IMR-90 (cell line): Measurements from ENCODE around the gene KRTAP10-5. TPM values are rescaled to one million over a fixed set of nuclear protein-coding genes. Genes with fewer than 3 reads are reported as not detected.

Experiments used
- ATAC-seq: fragments of 200-7000 bp; cut with Tn5 transposase; 2 replicates; pipeline ENCODE4 v1.9.1; 2020; ENCODE audit warnings: low read depth, mild to moderate bottlenecking, moderate library complexity
- BruUV-seq: library from RNA; stranded (reverse); fragments of 400-500 nt; replicated peaks from 2 replicates; lab custom pipeline; 2021; lab: Mats Ljungman, UMichigan
- CTCF ChIA-PET: fragments of 300-600 bp; formaldehyde crosslinking; extraction: SDS; loops from one replicate; lab custom pipeline; 2021; ENCODE audit warnings: antibody characterized with exemption; lab: Yijun Ruan, JAX
- POLR2A ChIA-PET: fragments of 300-600 bp; sonication (Branson Sonifier 250); formaldehyde crosslinking; loops from one replicate; lab custom pipeline; 2022; ENCODE audit warnings: antibody characterized with exemption; ENCODE audit not compliant: unreplicated experiment; lab: Charles Lee
- DNase-seq: peaks from one replicate; pipeline ENCODE4 v3.0.0; 2013
- H2AFZ ChIP-seq: replicated peaks from 2 replicates; pipeline ENCODE3; 2013; ENCODE audit warnings: low read length, mild to moderate bottlenecking; ENCODE audit not compliant: poor library complexity
- H2AK5ac ChIP-seq: 2 replicates; pipeline ENCODE4 v1.6.1; 2013; ENCODE audit warnings: low read depth, low read length, inconsistent platforms
- H2AK9ac ChIP-seq: replicated peaks from 2 replicates; pipeline ENCODE3; 2013; ENCODE audit warnings: mild to moderate bottlenecking, low read depth, low read length, moderate library complexity; ENCODE audit not compliant: poor library complexity
- H2BK120ac ChIP-seq: 2 replicates; pipeline ENCODE4 v1.6.1; 2013; ENCODE audit warnings: low read depth, low read length, inconsistent platforms
- H2BK15ac ChIP-seq: 3 replicates; pipeline ENCODE4 v1.6.1; 2013; ENCODE audit warnings: low read depth, low read length, inconsistent platforms
- H2BK20ac ChIP-seq: 2 replicates; pipeline ENCODE4 v1.6.1; 2013; ENCODE audit warnings: low read depth, mild to moderate bottlenecking, inconsistent platforms, low read length, moderate library complexity
- H2BK5ac ChIP-seq: 2 replicates; pipeline ENCODE4 v1.6.1; 2013; ENCODE audit warnings: mild to moderate bottlenecking, low read depth, low read length, inconsistent platforms; ENCODE audit not compliant: poor library complexity, severe bottlenecking
- H3K14ac ChIP-seq: replicated peaks from 2 replicates; pipeline ENCODE4 v1.6.1; 2013; ENCODE audit warnings: low read depth, low read length, inconsistent platforms
- H3K18ac ChIP-seq: 2 replicates; pipeline ENCODE4 v1.6.1; 2013; ENCODE audit warnings: low read depth, low read length, control low read depth
- H3K23ac ChIP-seq: 2 replicates; pipeline ENCODE4 v1.6.1; 2013; ENCODE audit warnings: low read depth, low read length, inconsistent platforms
- H3K27ac ChIP-seq: 2 replicates; pipeline ENCODE4 v1.5.1; 2013; ENCODE audit warnings: mild to moderate bottlenecking, control low read depth, low read length; ENCODE audit not compliant: insufficient read depth
- H3K27me3 ChIP-seq: 2 replicates; pipeline ENCODE4 v1.6.1; 2013; ENCODE audit warnings: low read length; ENCODE audit not compliant: control insufficient read depth, insufficient read depth
- H3K36me3 ChIP-seq: 2 replicates; pipeline ENCODE4 v1.6.1; 2013; ENCODE audit warnings: low read length, mixed read lengths; ENCODE audit not compliant: control insufficient read depth, insufficient read depth
- H3K4ac ChIP-seq: 2 replicates; pipeline ENCODE4 v1.6.1; 2013; ENCODE audit warnings: low read depth, low read length, inconsistent platforms
- H3K4me1 ChIP-seq: 2 replicates; pipeline ENCODE4 v1.6.1; 2013; ENCODE audit warnings: low read length, mixed read lengths; ENCODE audit not compliant: control insufficient read depth, insufficient read depth
- H3K4me2 ChIP-seq: 2 replicates; pipeline ENCODE4 v1.6.1; 2013; ENCODE audit warnings: low read depth, mild to moderate bottlenecking, control low read depth, low read length, moderate library complexity
- H3K4me3 ChIP-seq: 2 replicates; pipeline ENCODE4 v1.5.1; 2013; ENCODE audit warnings: low read depth, mild to moderate bottlenecking, control low read depth, low read length, moderate library complexity; ENCODE audit not compliant: insufficient read depth
- H3K56ac ChIP-seq: 2 replicates; pipeline ENCODE4 v1.6.1; 2013; ENCODE audit warnings: low read length, inconsistent platforms; ENCODE audit not compliant: insufficient read depth; ENCODE audit errors: extremely low read depth
- H3K79me1 ChIP-seq, 2 experiments: 2 replicates each; pipeline ENCODE4 v1.6.1; 2013; ENCODE audit warnings: low read length in 2 of 2, inconsistent platforms in 1 of 2, low read depth in 1 of 2
- H3K9ac ChIP-seq: 2 replicates; pipeline ENCODE4 v1.6.1; 2013; ENCODE audit warnings: low read depth, low read length, control low read depth
- H3K9me1 ChIP-seq: 2 replicates; pipeline ENCODE4 v1.6.1; 2013; ENCODE audit warnings: low read length, inconsistent platforms; ENCODE audit not compliant: insufficient read depth
- H3K9me3 ChIP-seq: 2 replicates; pipeline ENCODE4 v1.6.1; 2013; ENCODE audit warnings: low read length; ENCODE audit not compliant: control insufficient read depth, insufficient read depth
- H4K20me1 ChIP-seq: 2 replicates; pipeline ENCODE4 v1.6.1; 2013; ENCODE audit warnings: low read length, inconsistent platforms; ENCODE audit not compliant: insufficient read depth
- H4K5ac ChIP-seq: 2 replicates; pipeline ENCODE4 v1.6.1; 2013; ENCODE audit warnings: mild to moderate bottlenecking, low read depth, low read length, control low read depth
- H4K8ac ChIP-seq, 2 experiments: 2 replicates each; pipeline ENCODE4 v1.6.1; 2013; ENCODE audit warnings: low read depth in 2 of 2, low read length in 2 of 2, control low read depth in 1 of 2, inconsistent platforms in 1 of 2
- H4K91ac ChIP-seq: 2 replicates; pipeline ENCODE4 v1.6.1; 2013; ENCODE audit warnings: low read depth, low read length, inconsistent platforms; ENCODE audit not compliant: insufficient read depth
- BHLHE40 ChIP-seq: fragments of 150-350 bp; IDR thresholded peaks from 2 replicates; pipeline ENCODE4 v1.6.1; 2016; ENCODE audit warnings: mild to moderate bottlenecking, low read depth, low read length
- CHD1 ChIP-seq: IDR thresholded peaks from 2 replicates; pipeline ENCODE4 v1.6.1; 2012; ENCODE audit warnings: low read depth, low read length, improper control_type of control experiment
- ELK1 ChIP-seq: fragments of 150-350 bp; IDR thresholded peaks from 2 replicates; pipeline ENCODE4 v1.6.1; 2016; ENCODE audit warnings: low read depth, mild to moderate bottlenecking, low read length, moderate library complexity, borderline replicate concordance
- FOS ChIP-seq: fragments of 150-350 bp; IDR thresholded peaks from 2 replicates; pipeline ENCODE4 v1.6.1; 2016; ENCODE audit warnings: low read depth, low read length
- MAFK ChIP-seq: IDR thresholded peaks from 2 replicates; pipeline ENCODE4 v1.6.1; 2012; ENCODE audit warnings: low read depth, low read length, improper control_type of control experiment
- MAZ ChIP-seq: IDR thresholded peaks from 2 replicates; pipeline ENCODE4 v1.6.1; 2012; ENCODE audit warnings: low read depth, mild to moderate bottlenecking, low read length, improper control_type of control experiment, moderate library complexity, borderline replicate concordance
- MXI1 ChIP-seq: IDR thresholded peaks from 2 replicates; pipeline ENCODE4 v1.6.1; 2012; ENCODE audit warnings: low read depth, mild to moderate bottlenecking, low read length, moderate library complexity, borderline replicate concordance
- NFE2L2 ChIP-seq: fragments of 150-350 bp; IDR thresholded peaks from 2 replicates; pipeline ENCODE4 v1.6.1; 2016; ENCODE audit warnings: low read depth, mild to moderate bottlenecking, low read length
- POLR2A ChIP-seq: IDR thresholded peaks from 2 replicates; pipeline ENCODE4 v1.6.1; 2012; ENCODE audit warnings: mild to moderate bottlenecking, low read depth, low read length
- RCOR1 ChIP-seq: IDR thresholded peaks from 2 replicates; pipeline ENCODE4 v1.6.1; 2012; ENCODE audit warnings: mild to moderate bottlenecking, low read length, improper control_type of control experiment; ENCODE audit not compliant: insufficient replicate concordance
- WGBS, 2 experiments: methylation state at CpG; one replicate each; pipeline versions ENCODE4 v1.1.5 to v1.1.7; 2013; ENCODE audit warnings: missing lambda C conversion rate in 2 of 2; ENCODE audit not compliant: insufficient read length in 1 of 2; ENCODE audit errors: extremely low coverage in 2 of 2; 5-methylcytosine and 5-hydroxymethylcytosine counted together
- dilution Hi-C: fragments of 300-500 bp; cut with HindIII; formaldehyde crosslinking; loops from one replicate; pipeline ENCODE4 v1.14.3; 2018; ENCODE audit warnings: low sequenced_read_pairs; ENCODE audit not compliant: unreplicated experiment
- in situ Hi-C: fragments of 300-500 bp; cut with MboI; formaldehyde crosslinking; loops from 3 replicates; pipeline ENCODE4 v1.14.3; 2019; ENCODE audit warnings: low sequenced_read_pairs, inconsistent platforms, mixed read lengths
- intact Hi-C: fragments of 100-400 bp; cut with micrococcal nuclease; formaldehyde crosslinking; loops from 2 replicates; pipeline ENCODE4 v1.10.0; 2022
- polyA plus RNA-seq, 3 experiments: library from polyadenylated mRNA; depleted of rRNA; stranded (reverse); fragments of >200 nt; gene quantifications; 2 replicates each; pipeline ENCODE4 v1.2.3, GENCODE V29; 2012; ENCODE audit warnings: low replicate concordance in 1 of 3
- total RNA-seq: library from RNA; depleted of rRNA; stranded (reverse); fragments of >200 nt; gene quantifications from 2 replicates; pipeline ENCODE4 v1.2.3, GENCODE V29; 2012
- TF ChIP-seq, protein P1 (sequence below): conservative IDR thresholded peaks from 2 replicates; pipeline ENCODE4 v1.5.1; 2012; ENCODE audit warnings: mild to moderate bottlenecking, low read depth, low read length, improper control_type of control experiment

Gene KRTAP10-5
- total and polyA plus RNA-seq, 2 of the 4 experiments (the other 2 are of a cell fraction): not detected

DNA sequence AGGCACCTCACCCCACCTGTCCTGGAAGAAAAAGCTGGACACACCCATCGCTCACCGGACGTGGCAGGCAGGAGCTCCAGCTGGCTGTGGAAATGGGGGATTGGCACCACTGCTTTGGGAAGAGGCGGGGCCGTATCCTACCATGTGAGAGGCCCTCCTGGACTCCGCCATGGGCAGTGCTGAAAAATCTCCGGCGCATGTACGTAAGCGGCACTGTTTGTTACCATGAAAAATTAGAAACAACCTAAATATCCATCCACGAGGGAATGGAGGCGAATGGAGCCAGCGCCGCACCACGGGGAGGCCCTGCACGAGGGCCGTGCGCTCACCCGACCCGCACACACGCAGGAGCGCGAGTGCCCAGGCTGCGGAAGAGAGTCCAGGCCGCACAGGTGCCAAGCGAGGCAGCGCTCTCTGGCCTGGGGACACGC is 34.6 kb upstream of the KRTAP10-5 start:
- H4K91ac ChIP-seq: no peak overlapping the region
- no peaks in the 10 kb centered on the region for H3K4me1 ChIP-seq
- no peak overlapping the region for H3K4me2 ChIP-seq
- no peaks in the 10 kb centered on the region for H3K36me3 ChIP-seq
- no peak overlapping the region for H4K5ac ChIP-seq
- dilution Hi-C loops (no loop called here), in situ Hi-C loops (no loop called here), intact Hi-C loops (no loop called here)
- H2BK20ac ChIP-seq: no peak overlapping the region
- ChIA-PET CTCF (no interaction called here), POLR2A (no interaction called here)
- no peak overlapping the region for H3K23ac ChIP-seq
- 84% methylated on average over 15 of the region's 28 CpGs; no CpG with 5 or more reads in 1 of the 2 experiments for WGBS, 2 experiments
- no peak overlapping the region for H4K8ac ChIP-seq
- ATAC-seq (no peak), DNase-seq (no peak)
- H3K79me1 ChIP-seq: no peaks in the 10 kb centered on the region
- H2AK5ac ChIP-seq: no peak overlapping the region
- no peak overlapping the region for H2BK5ac ChIP-seq
- no peak overlapping the region for H2BK120ac ChIP-seq
- H2BK15ac ChIP-seq: no peak overlapping the region
- no peaks in the 10 kb centered on the region for H3K9me1 ChIP-seq
- no peak overlapping the region for H3K9ac ChIP-seq
- H3K18ac ChIP-seq: no peak overlapping the region
- H3K56ac ChIP-seq: no peak overlapping the region
- no peak overlapping the region for H2AFZ ChIP-seq
- no TSS peak for BruUV-seq
- H3K14ac ChIP-seq: no peak overlapping the region
- H3K27me3 ChIP-seq: peaks cover 3% of the 10 kb centered on the region; the same call in 1 of the 2 replicates
- H3K4ac ChIP-seq: no peak overlapping the region
- H4K20me1 ChIP-seq: no peaks in the 10 kb centered on the region
- H3K4me3 ChIP-seq: no peak overlapping the region
- TF ChIP-seq ELK1 (no peak), NFE2L2 (no peak), CHD1 (no peak), MAZ (no peak), MAFK (no peak), BHLHE40 (no peak), MXI1 (no peak), FOS (no peak), RCOR1 (no peak), POLR2A (no peak)
- TF ChIP-seq, protein P1, sequence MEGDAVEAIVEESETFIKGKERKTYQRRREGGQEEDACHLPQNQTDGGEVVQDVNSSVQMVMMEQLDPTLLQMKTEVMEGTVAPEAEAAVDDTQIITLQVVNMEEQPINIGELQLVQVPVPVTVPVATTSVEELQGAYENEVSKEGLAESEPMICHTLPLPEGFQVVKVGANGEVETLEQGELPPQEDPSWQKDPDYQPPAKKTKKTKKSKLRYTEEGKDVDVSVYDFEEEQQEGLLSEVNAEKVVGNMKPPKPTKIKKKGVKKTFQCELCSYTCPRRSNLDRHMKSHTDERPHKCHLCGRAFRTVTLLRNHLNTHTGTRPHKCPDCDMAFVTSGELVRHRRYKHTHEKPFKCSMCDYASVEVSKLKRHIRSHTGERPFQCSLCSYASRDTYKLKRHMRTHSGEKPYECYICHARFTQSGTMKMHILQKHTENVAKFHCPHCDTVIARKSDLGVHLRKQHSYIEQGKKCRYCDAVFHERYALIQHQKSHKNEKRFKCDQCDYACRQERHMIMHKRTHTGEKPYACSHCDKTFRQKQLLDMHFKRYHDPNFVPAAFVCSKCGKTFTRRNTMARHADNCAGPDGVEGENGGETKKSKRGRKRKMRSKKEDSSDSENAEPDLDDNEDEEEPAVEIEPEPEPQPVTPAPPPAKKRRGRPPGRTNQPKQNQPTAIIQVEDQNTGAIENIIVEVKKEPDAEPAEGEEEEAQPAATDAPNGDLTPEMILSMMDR: no peak
- no peak overlapping the region for H2AK9ac ChIP-seq
- peaks cover 13% of the 10 kb centered on the region for H3K9me3 ChIP-seq
- no peak overlapping the region for H3K27ac ChIP-seq
